HCT116 (cell line): ENCODE measurements around the gene PRDM11. TPM values are rescaled to one million over a fixed set of nuclear protein-coding genes. Genes with fewer than 3 reads are reported as not detected.
A peak's percentile ranks its signal among the peaks of the same experiment; 100 is the strongest.

Experiments
- ATAC-seq: fragments of 200-7000 bp; cut with Tn5 transposase; 2 replicates; pipeline ENCODE4 v1.9.1; 2020; ENCODE audit warnings: mild to moderate bottlenecking, moderate library complexity
- BruUV-seq: library from RNA; stranded (reverse); fragments of 400-500 nt; replicated peaks from 2 replicates; lab custom pipeline; 2021; lab: Mats Ljungman, UMichigan
- CTCF ChIA-PET: fragments of 300-600 bp; sonication (Branson Sonifier 250); formaldehyde crosslinking; loops from one replicate; lab custom pipeline; 2021; ENCODE audit warnings: antibody characterized with exemption; lab: Charles Lee
- POLR2A ChIA-PET: fragments of 300-600, 350-600 bp; sonication (Branson Sonifier 250); formaldehyde crosslinking; loops from one replicate; lab custom pipeline; 2021; ENCODE audit warnings: antibody characterized with exemption; lab: Charles Lee
- RAD21 ChIA-PET, 2 experiments: fragments of 300-600 bp; sonication (Branson Sonifier 250); formaldehyde crosslinking; loops; one replicate each; lab custom pipeline; 2023; ENCODE audit warnings: low total read pairs in 2 of 2; ENCODE audit not compliant: uncharacterized antibody in 2 of 2, unreplicated experiment in 2 of 2, low non-redundant PET in 1 of 2; lab: Charles Lee
- DNase-seq: peaks from one replicate; pipeline ENCODE4 v3.0.0-alpha.2; 2010; ENCODE audit warnings: low read depth, low spot score
- H2AFZ ChIP-seq: fragments of 200-600 bp; shearing (Covaris generic), sonication (generic); 2 replicates; pipeline ENCODE4 v1.6.1; 2017; ENCODE audit warnings: low read depth, mixed run types, mixed read lengths, antibody characterized with exemption, low read length; ENCODE audit not compliant: poor library complexity, severe bottlenecking
- H3K27ac ChIP-seq: 2 replicates; pipeline ENCODE4 v1.5.1; 2012; ENCODE audit warnings: low read depth, low read length
- H3K27me3 ChIP-seq: fragments of 200-600 bp; sonication (generic); 2 replicates; pipeline ENCODE4 v1.6.1; 2016; ENCODE audit warnings: mixed run types, low read length, mixed read lengths; ENCODE audit not compliant: insufficient read depth
- H3K36me3 ChIP-seq, 2 experiments: fragments of 200-500 bp in 1 of 2; fragments of 200-600 bp in 1 of 2; sonication (Bioruptor generic) in 1 of 2; sonication (generic) in 1 of 2; 2 replicates each; pipeline versions ENCODE4 v1.5.1 to v1.6.1; 2014 to 2016; ENCODE audit warnings: low read length in 2 of 2, inconsistent platforms in 1 of 2, mixed read lengths in 1 of 2, mixed run types in 1 of 2; ENCODE audit not compliant: insufficient read depth in 2 of 2, control insufficient read depth in 1 of 2
- H3K4me1 ChIP-seq, 2 experiments: fragments of 200-600 bp in 1 of 2; sonication (generic) in 1 of 2; 2 replicates each; pipeline versions ENCODE4 v1.5.1 to v1.6.1; 2012 to 2017; ENCODE audit warnings: low read length in 2 of 2, inconsistent platforms in 1 of 2, mild to moderate bottlenecking in 1 of 2, mixed read lengths in 1 of 2, mixed run types in 1 of 2, moderate library complexity in 1 of 2; ENCODE audit not compliant: insufficient read depth in 2 of 2, control insufficient read depth in 1 of 2
- H3K4me2 ChIP-seq: fragments of 200-600 bp; sonication (generic); 2 replicates; pipeline ENCODE4 v1.6.1; 2017; ENCODE audit warnings: mixed run types, low read length, mixed read lengths
- H3K4me3 ChIP-seq, 2 experiments: fragments of 200-600 bp in 1 of 2; sonication (generic) in 1 of 2; replicated peaks in 1 of 2; 2 replicates each; pipeline ENCODE4 v1.5.1; 2011 to 2016; ENCODE audit warnings: low read length in 2 of 2, control low read depth in 1 of 2, low read depth in 1 of 2, mild to moderate bottlenecking in 1 of 2, mixed read lengths in 1 of 2, mixed run types in 1 of 2
- H3K79me2 ChIP-seq: fragments of 200-600 bp; sonication (generic); 2 replicates; pipeline ENCODE4 v1.6.1; 2017; ENCODE audit warnings: mild to moderate bottlenecking, mixed run types, low read length, moderate library complexity, mixed read lengths; ENCODE audit not compliant: insufficient read depth
- H3K9ac ChIP-seq: fragments of 200-600 bp; sonication (generic); 2 replicates; pipeline ENCODE4 v1.6.1; 2016; ENCODE audit warnings: low read length, mixed read lengths
- H3K9me2 ChIP-seq: fragments of 200-600 bp; sonication (generic), shearing (Covaris generic); 2 replicates; pipeline ENCODE4 v1.6.1; 2017; ENCODE audit warnings: mixed run types, mild to moderate bottlenecking, moderate library complexity; ENCODE audit not compliant: insufficient read depth
- H3K9me3 ChIP-seq, 2 experiments: fragments of 200-500 bp in 1 of 2; fragments of 200-600 bp in 1 of 2; sonication (Bioruptor generic) in 1 of 2; sonication (generic) in 1 of 2; 2 replicates each; pipeline ENCODE4 v1.6.1; 2014 to 2017; ENCODE audit warnings: low read length in 2 of 2, mixed read lengths in 2 of 2, inconsistent platforms in 1 of 2, low read depth in 1 of 2, mild to moderate bottlenecking in 1 of 2, mixed run types in 1 of 2, moderate library complexity in 1 of 2; ENCODE audit not compliant: control insufficient read depth in 1 of 2, insufficient read depth in 1 of 2
- H4K20me1 ChIP-seq: fragments of 200-600 bp; sonication (generic), shearing (Covaris generic); 2 replicates; pipeline ENCODE4 v1.6.1; 2017; ENCODE audit warnings: mixed run types, mild to moderate bottlenecking, moderate library complexity; ENCODE audit not compliant: insufficient read depth
- ATF3 ChIP-seq: IDR thresholded peaks from 2 replicates; pipeline ENCODE4 v1.6.1; 2012
- CBX3 ChIP-seq: IDR thresholded peaks from 2 replicates; pipeline ENCODE4 v1.6.1; 2012; ENCODE audit warnings: low read depth
- CTCF ChIP-seq, 3 experiments: fragments of 200-600 bp in 1 of 3; sonication (generic) in 1 of 3; IDR thresholded peaks in 2 of 3; conservative IDR thresholded peaks in 1 of 3; 2 replicates each; pipeline ENCODE4 v1.5.1; 2012 to 2017; ENCODE audit warnings: low read depth in 2 of 3, low read length in 2 of 3, antibody characterized with exemption in 1 of 3, borderline replicate concordance in 1 of 3, control low read depth in 1 of 3, mild to moderate bottlenecking in 1 of 3, mixed read lengths in 1 of 3, mixed run types in 1 of 3, moderate library complexity in 1 of 3; ENCODE audit not compliant: insufficient read depth in 1 of 3
- EGR1 ChIP-seq: IDR thresholded peaks from 2 replicates; pipeline ENCODE4 v1.6.1; 2012; ENCODE audit warnings: low read depth
- EZH2 ChIP-seq: fragments of 200-600 bp; sonication (generic); IDR thresholded peaks from 2 replicates; pipeline ENCODE4 v1.6.1; 2017; ENCODE audit warnings: antibody characterized with exemption, mixed run types
- EZH2phosphoT487 ChIP-seq: fragments of 200-600 bp; IDR thresholded peaks from 2 replicates; pipeline ENCODE4 v1.6.1; 2018; ENCODE audit warnings: antibody characterized with exemption, borderline replicate concordance
- FOSL1 ChIP-seq: IDR thresholded peaks from 2 replicates; pipeline ENCODE4 v1.6.1; 2012; ENCODE audit warnings: low read depth
- MAX ChIP-seq: IDR thresholded peaks from 2 replicates; pipeline ENCODE4 v1.6.1; 2012
- POLR2AphosphoS5 ChIP-seq: IDR thresholded peaks from 2 replicates; pipeline ENCODE4 v1.6.1; 2011; ENCODE audit warnings: mild to moderate bottlenecking, low read depth, low read length, moderate library complexity
- RAD21 ChIP-seq: IDR thresholded peaks from 2 replicates; pipeline ENCODE4 v1.6.1; 2012; ENCODE audit warnings: low read depth, mild to moderate bottlenecking
- SIN3A ChIP-seq: IDR thresholded peaks from 2 replicates; pipeline ENCODE4 v1.6.1; 2012; ENCODE audit warnings: low read depth
- SP1 ChIP-seq: IDR thresholded peaks from 2 replicates; pipeline ENCODE4 v1.6.1; 2012; ENCODE audit warnings: low read depth
- SRF ChIP-seq: IDR thresholded peaks from 2 replicates; pipeline ENCODE4 v1.6.1; 2012; ENCODE audit warnings: low read depth
- YY1 ChIP-seq: IDR thresholded peaks from 2 replicates; pipeline ENCODE4 v1.6.1; 2011; ENCODE audit warnings: low read length, low read depth, moderate library complexity, mild to moderate bottlenecking; ENCODE audit not compliant: insufficient replicate concordance; ENCODE audit errors: extremely low read depth
- intact Hi-C: fragments of 100-400 bp; cut with micrococcal nuclease; formaldehyde crosslinking; loops from 2 replicates; pipeline ENCODE4 v1.10.0; 2022
- total RNA-seq: library from RNA; stranded (reverse); gene quantifications from one replicate; pipeline ENCODE4 v1.2.1, GENCODE V29; 2021; ENCODE audit not compliant: unreplicated experiment

Gene PRDM11
- total RNA-seq, 1 experiment from 2014 or later = 9.3 TPM

- H3K79me2 ChIP-seq = no peaks in the 10 kb centered on the region
- no peak overlapping the region for H3K9ac ChIP-seq
- H3K36me3 ChIP-seq = no peaks in the 10 kb centered on the region
- no peak overlapping the region for H3K4me2 ChIP-seq
- H3K9me2 ChIP-seq = 0 out of 2 replicates have a peak, but pooled peaks cover 5% of the 10 kb centered on the region
- no peak overlapping the region for H3K27ac ChIP-seq
- H3K4me3 ChIP-seq = no peak overlapping the region
- no peaks in the 10 kb centered on the region; a peak in 1 of 4 replicates for H3K9me3 ChIP-seq
- CTCF ChIA-PET = interaction anchor here (0.6 to 3.8 kb wide), 40 partner anchors 9 to 661 kb away, joined by 3 to 52 read pairs (median 5); partner anchors contain the start of gene CD82
- peaks cover 0 to 14% of the 10 kb centered on the region in 2 experiments; a peak in 2 of 4 replicates for H3K4me1 ChIP-seq
- H2AFZ ChIP-seq = no peak overlapping the region
- TF ChIP-seq SP1 = no peak
- peak; percentile 59 to 91 (median 76); a peak in 5 of 6 replicates for TF ChIP-seq CTCF (IDR thresholded peaks at IDR 0.05 in 2 of 3, conservative IDR thresholded peaks at IDR 0.05 in 1 of 3; ENCODE audit: borderline replicate concordance in 1 of 3, insufficient read depth in 1 of 3, low read depth in 2 of 3, low read length in 2 of 3)
- peak; percentile 92 for TF ChIP-seq RAD21
- no peak for TF ChIP-seq YY1
- intact Hi-C loops = loop anchor here (1.0 to 5.0 kb wide), 4 partner anchors 142 to 662 kb away; no protein-coding TSS in a partner anchor
- no peaks in the 10 kb centered on the region for H3K27me3 ChIP-seq
- no peaks in the 10 kb centered on the region for H4K20me1 ChIP-seq
- RAD21 ChIA-PET = interaction anchor here (0.6 to 1.8 kb wide), 11 partner anchors 70 to 661 kb away, joined by 3 to 11 read pairs (median 4); no protein-coding TSS in a partner anchor
- ATAC-seq = peak; percentile 90
- POLR2A ChIA-PET = no interaction called here
- DNase-seq = peak; percentile 64
- no TSS peak for BruUV-seq
Observed at GRCh38 chr11:45110562-45110961, 35.9 kb upstream of the PRDM11 start.

GRCh38 chr11:45113807-45114206 lies 32.6 kb upstream of the PRDM11 start:
- CTCF ChIA-PET = no interaction called here
- H4K20me1 ChIP-seq = no peaks in the 10 kb centered on the region
- no peak for DNase-seq
- no peak for TF ChIP-seq EZH2phosphoT487
- TF ChIP-seq EGR1 = no peak
- TF ChIP-seq CBX3 = no peak
- no peak for TF ChIP-seq ATF3
- TF ChIP-seq SIN3A = no peak
- no peak for TF ChIP-seq POLR2AphosphoS5
- no peak for TF ChIP-seq YY1
- TF ChIP-seq EZH2 = no peak
- no peak for TF ChIP-seq MAX
- TF ChIP-seq SRF = no peak
- TF ChIP-seq RAD21 = no peak
- no peak for TF ChIP-seq FOSL1
- no peak for TF ChIP-seq CTCF (IDR thresholded peaks at IDR 0.05 in 2 of 3, conservative IDR thresholded peaks at IDR 0.05 in 1 of 3; ENCODE audit: borderline replicate concordance in 1 of 3, insufficient read depth in 1 of 3, low read depth in 2 of 3, low read length in 2 of 3)
- TF ChIP-seq, all 23 proteins: peak for 0
- RAD21 ChIA-PET = no interaction called here
- Histone ChIP-seq H3K9ac (no peak overlapping the region), H3K4me3 (no peak overlapping the region), H3K79me2 (no peaks in the 10 kb centered on the region), H2AFZ (no peak overlapping the region), H3K9me3 (no peaks in the 10 kb centered on the region; a peak in 1 of 4 replicates), H3K4me1 (peaks cover 0 to 4% of the 10 kb centered on the region in 2 experiments; a peak in 2 of 4 replicates), H3K27me3 (no peaks in the 10 kb centered on the region), H3K36me3 (no peaks in the 10 kb centered on the region), H3K9me2 (0 out of 2 replicates have a peak, but pooled peaks cover 5% of the 10 kb centered on the region), H3K27ac (no peak overlapping the region), H3K4me2 (no peak overlapping the region)
- intact Hi-C loops = loop anchor here (5.0 kb wide), 1 partner anchor 138 kb away; no protein-coding TSS in a partner anchor
- POLR2A ChIA-PET = no interaction called here
- ATAC-seq = no peak
- BruUV-seq = no TSS peak
